HCT116 (cell line): ENCODE measurements around the gene ATP8B4. TPM values are rescaled to one million over a fixed set of nuclear protein-coding genes. Genes with fewer than 3 reads are reported as not detected.

ENCODE experiments used
- ATAC-seq: fragments of 200-7000 bp; cut with Tn5 transposase; 2 replicates; pipeline ENCODE4 v1.9.1; 2020; ENCODE audit warnings: mild to moderate bottlenecking, moderate library complexity
- BruUV-seq: library from RNA; stranded (reverse); fragments of 400-500 nt; replicated peaks from 2 replicates; lab custom pipeline; 2021; lab: Mats Ljungman, UMichigan
- CTCF ChIA-PET: fragments of 300-600 bp; sonication (Branson Sonifier 250); formaldehyde crosslinking; loops from one replicate; lab custom pipeline; 2021; ENCODE audit warnings: antibody characterized with exemption; lab: Charles Lee
- POLR2A ChIA-PET: fragments of 300-600, 350-600 bp; sonication (Branson Sonifier 250); formaldehyde crosslinking; loops from one replicate; lab custom pipeline; 2021; ENCODE audit warnings: antibody characterized with exemption; lab: Charles Lee
- RAD21 ChIA-PET, 2 experiments: fragments of 300-600 bp; sonication (Branson Sonifier 250); formaldehyde crosslinking; loops; one replicate each; lab custom pipeline; 2023; ENCODE audit warnings: low total read pairs in 2 of 2; ENCODE audit not compliant: uncharacterized antibody in 2 of 2, unreplicated experiment in 2 of 2, low non-redundant PET in 1 of 2; lab: Charles Lee
- DNase-seq: peaks from one replicate; pipeline ENCODE4 v3.0.0-alpha.2; 2010; ENCODE audit warnings: low read depth, low spot score
- H2AFZ ChIP-seq: fragments of 200-600 bp; shearing (Covaris generic), sonication (generic); 2 replicates; pipeline ENCODE4 v1.6.1; 2017; ENCODE audit warnings: low read depth, mixed run types, mixed read lengths, antibody characterized with exemption, low read length; ENCODE audit not compliant: poor library complexity, severe bottlenecking
- H3K27ac ChIP-seq: 2 replicates; pipeline ENCODE4 v1.5.1; 2012; ENCODE audit warnings: low read depth, low read length
- H3K27me3 ChIP-seq: fragments of 200-600 bp; sonication (generic); 2 replicates; pipeline ENCODE4 v1.6.1; 2016; ENCODE audit warnings: mixed run types, low read length, mixed read lengths; ENCODE audit not compliant: insufficient read depth
- H3K36me3 ChIP-seq, 2 experiments: fragments of 200-500 bp in 1 of 2; fragments of 200-600 bp in 1 of 2; sonication (Bioruptor generic) in 1 of 2; sonication (generic) in 1 of 2; 2 replicates each; pipeline versions ENCODE4 v1.5.1 to v1.6.1; 2014 to 2016; ENCODE audit warnings: low read length in 2 of 2, inconsistent platforms in 1 of 2, mixed read lengths in 1 of 2, mixed run types in 1 of 2; ENCODE audit not compliant: insufficient read depth in 2 of 2, control insufficient read depth in 1 of 2
- H3K4me1 ChIP-seq, 2 experiments: fragments of 200-600 bp in 1 of 2; sonication (generic) in 1 of 2; 2 replicates each; pipeline versions ENCODE4 v1.5.1 to v1.6.1; 2012 to 2017; ENCODE audit warnings: low read length in 2 of 2, inconsistent platforms in 1 of 2, mild to moderate bottlenecking in 1 of 2, mixed read lengths in 1 of 2, mixed run types in 1 of 2, moderate library complexity in 1 of 2; ENCODE audit not compliant: insufficient read depth in 2 of 2, control insufficient read depth in 1 of 2
- H3K4me2 ChIP-seq: fragments of 200-600 bp; sonication (generic); 2 replicates; pipeline ENCODE4 v1.6.1; 2017; ENCODE audit warnings: mixed run types, low read length, mixed read lengths
- H3K4me3 ChIP-seq, 2 experiments: fragments of 200-600 bp in 1 of 2; sonication (generic) in 1 of 2; replicated peaks in 1 of 2; 2 replicates each; pipeline ENCODE4 v1.5.1; 2011 to 2016; ENCODE audit warnings: low read length in 2 of 2, control low read depth in 1 of 2, low read depth in 1 of 2, mild to moderate bottlenecking in 1 of 2, mixed read lengths in 1 of 2, mixed run types in 1 of 2
- H3K79me2 ChIP-seq: fragments of 200-600 bp; sonication (generic); 2 replicates; pipeline ENCODE4 v1.6.1; 2017; ENCODE audit warnings: mild to moderate bottlenecking, mixed run types, low read length, moderate library complexity, mixed read lengths; ENCODE audit not compliant: insufficient read depth
- H3K9ac ChIP-seq: fragments of 200-600 bp; sonication (generic); 2 replicates; pipeline ENCODE4 v1.6.1; 2016; ENCODE audit warnings: low read length, mixed read lengths
- H3K9me2 ChIP-seq: fragments of 200-600 bp; sonication (generic), shearing (Covaris generic); 2 replicates; pipeline ENCODE4 v1.6.1; 2017; ENCODE audit warnings: mixed run types, mild to moderate bottlenecking, moderate library complexity; ENCODE audit not compliant: insufficient read depth
- H3K9me3 ChIP-seq, 2 experiments: fragments of 200-500 bp in 1 of 2; fragments of 200-600 bp in 1 of 2; sonication (Bioruptor generic) in 1 of 2; sonication (generic) in 1 of 2; 2 replicates each; pipeline ENCODE4 v1.6.1; 2014 to 2017; ENCODE audit warnings: low read length in 2 of 2, mixed read lengths in 2 of 2, inconsistent platforms in 1 of 2, low read depth in 1 of 2, mild to moderate bottlenecking in 1 of 2, mixed run types in 1 of 2, moderate library complexity in 1 of 2; ENCODE audit not compliant: control insufficient read depth in 1 of 2, insufficient read depth in 1 of 2
- H4K20me1 ChIP-seq: fragments of 200-600 bp; sonication (generic), shearing (Covaris generic); 2 replicates; pipeline ENCODE4 v1.6.1; 2017; ENCODE audit warnings: mixed run types, mild to moderate bottlenecking, moderate library complexity; ENCODE audit not compliant: insufficient read depth
- CBX3 ChIP-seq: IDR thresholded peaks from 2 replicates; pipeline ENCODE4 v1.6.1; 2012; ENCODE audit warnings: low read depth
- CTCF ChIP-seq, 3 experiments: fragments of 200-600 bp in 1 of 3; sonication (generic) in 1 of 3; IDR thresholded peaks in 2 of 3; conservative IDR thresholded peaks in 1 of 3; 2 replicates each; pipeline ENCODE4 v1.5.1; 2012 to 2017; ENCODE audit warnings: low read depth in 2 of 3, low read length in 2 of 3, antibody characterized with exemption in 1 of 3, borderline replicate concordance in 1 of 3, control low read depth in 1 of 3, mild to moderate bottlenecking in 1 of 3, mixed read lengths in 1 of 3, mixed run types in 1 of 3, moderate library complexity in 1 of 3; ENCODE audit not compliant: insufficient read depth in 1 of 3
- ELF1 ChIP-seq: IDR thresholded peaks from 2 replicates; pipeline ENCODE4 v1.6.1; 2012; ENCODE audit warnings: low read depth, borderline replicate concordance
- EZH2 ChIP-seq: fragments of 200-600 bp; sonication (generic); IDR thresholded peaks from 2 replicates; pipeline ENCODE4 v1.6.1; 2017; ENCODE audit warnings: antibody characterized with exemption, mixed run types
- POLR2A ChIP-seq: IDR thresholded peaks from 2 replicates; pipeline ENCODE4 v1.7.0; 2011; ENCODE audit warnings: borderline replicate concordance; ENCODE audit not compliant: insufficient read depth, insufficient read length; ENCODE audit errors: extremely low read depth
- RAD21 ChIP-seq: IDR thresholded peaks from 2 replicates; pipeline ENCODE4 v1.6.1; 2012; ENCODE audit warnings: low read depth, mild to moderate bottlenecking
- SP1 ChIP-seq: IDR thresholded peaks from 2 replicates; pipeline ENCODE4 v1.6.1; 2012; ENCODE audit warnings: low read depth
- SRF ChIP-seq: IDR thresholded peaks from 2 replicates; pipeline ENCODE4 v1.6.1; 2012; ENCODE audit warnings: low read depth
- ZFX ChIP-seq: fragments of 450-650 bp; IDR thresholded peaks from 2 replicates; pipeline ENCODE4 v1.6.1; 2017
- ZNF274 ChIP-seq: fragments of 200-500 bp; sonication (Bioruptor generic); IDR thresholded peaks from 2 replicates; pipeline ENCODE4 v1.6.1; 2014; ENCODE audit warnings: mild to moderate bottlenecking, low read depth, low read length, inconsistent platforms
- intact Hi-C: fragments of 100-400 bp; cut with micrococcal nuclease; formaldehyde crosslinking; loops from 2 replicates; pipeline ENCODE4 v1.10.0; 2022
- total RNA-seq: library from RNA; stranded (reverse); gene quantifications from one replicate; pipeline ENCODE4 v1.2.1, GENCODE V29; 2021; ENCODE audit not compliant: unreplicated experiment

ATP8B4 gene
- total RNA-seq, 1 experiment from 2014 or later, result 0.25 TPM

- Histone ChIP-seq H3K9me2 (no peaks in the 10 kb centered on the region), H2AFZ (no peak overlapping the region), H3K27me3 (no peaks in the 10 kb centered on the region), H3K9me3 (no peaks in the 10 kb centered on the region), H3K27ac (no peak overlapping the region), H3K79me2 (no peaks in the 10 kb centered on the region), H3K4me3 (no peak overlapping the region), H3K9ac (no peak overlapping the region), H3K4me1 (no peaks in the 10 kb centered on the region), H3K36me3 (no peaks in the 10 kb centered on the region), H3K4me2 (no peak overlapping the region), H4K20me1 (no peaks in the 10 kb centered on the region)
- ChIA-PET RAD21 (no interaction called here), POLR2A (no interaction called here), CTCF (no interaction called here)
- ATAC-seq, result no peak
- DNase-seq, result no peak
- intact Hi-C loops, result no loop called here
- no peak for TF ChIP-seq ZNF274
- TF ChIP-seq RAD21, result no peak
- TF ChIP-seq SP1, result no peak
- TF ChIP-seq CTCF (IDR thresholded peaks at IDR 0.05 in 2 of 3, conservative IDR thresholded peaks at IDR 0.05 in 1 of 3; ENCODE audit: borderline replicate concordance in 1 of 3, insufficient read depth in 1 of 3, low read depth in 2 of 3, low read length in 2 of 3), result no peak
- no peak for TF ChIP-seq EZH2
- no peak for TF ChIP-seq ZFX
- no peak for TF ChIP-seq POLR2A
- TF ChIP-seq ELF1, result no peak
- TF ChIP-seq CBX3, result no peak
- no peak for TF ChIP-seq SRF
- BruUV-seq, result no TSS peak
These were observed 230.7 kb downstream of the ATP8B4 start for GRCh38 chr15:49888323-49888693.
